Measurements from ENCODE around the gene HCRT.

Gene HCRT

GRCh38 chr17:42182927-42183734 is 2.1 kb downstream of the HCRT start (continued):
- TF ChIP-seq KLF17 (tag by site-specific recombination; IDR thresholded peaks at IDR 0.05), result peak; percentile 97
- TF ChIP-seq SP7 (tag by site-specific recombination; IDR thresholded peaks at IDR 0.05), result peak; percentile 73; the same call in 1 of the 2 replicates
- TF ChIP-seq ZNF274 (IDR thresholded peaks at IDR 0.05; ENCODE audit: low read length), result no peak
- no peak for TF ChIP-seq ZNF274 (tag by site-specific recombination; IDR thresholded peaks at IDR 0.05; ENCODE audit: borderline replicate concordance)
- peak; percentile 67 for TF ChIP-seq ZBTB10 (tag by site-specific recombination; IDR thresholded peaks at IDR 0.05)
- TF ChIP-seq, protein P1, sequence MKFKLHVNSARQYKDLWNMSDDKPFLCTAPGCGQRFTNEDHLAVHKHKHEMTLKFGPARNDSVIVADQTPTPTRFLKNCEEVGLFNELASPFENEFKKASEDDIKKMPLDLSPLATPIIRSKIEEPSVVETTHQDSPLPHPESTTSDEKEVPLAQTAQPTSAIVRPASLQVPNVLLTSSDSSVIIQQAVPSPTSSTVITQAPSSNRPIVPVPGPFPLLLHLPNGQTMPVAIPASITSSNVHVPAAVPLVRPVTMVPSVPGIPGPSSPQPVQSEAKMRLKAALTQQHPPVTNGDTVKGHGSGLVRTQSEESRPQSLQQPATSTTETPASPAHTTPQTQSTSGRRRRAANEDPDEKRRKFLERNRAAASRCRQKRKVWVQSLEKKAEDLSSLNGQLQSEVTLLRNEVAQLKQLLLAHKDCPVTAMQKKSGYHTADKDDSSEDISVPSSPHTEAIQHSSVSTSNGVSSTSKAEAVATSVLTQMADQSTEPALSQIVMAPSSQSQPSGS (tag by site-specific recombination; IDR thresholded peaks at IDR 0.05; ENCODE audit: low read depth), result peak; percentile 62; the same call in 1 of the 2 replicates
- peak; percentile 85 for TF ChIP-seq ZNF629 (tag by site-specific recombination; IDR thresholded peaks at IDR 0.05)
- peak; percentile 58; the same call in 1 of the 2 replicates for TF ChIP-seq ZNF660 (tag by site-specific recombination; IDR thresholded peaks at IDR 0.05)
- peak; percentile 61; the same call in 1 of the 2 replicates for TF ChIP-seq ZNF76 (tag by site-specific recombination; IDR thresholded peaks at IDR 0.05; ENCODE audit: borderline replicate concordance, low read depth)
- TF ChIP-seq ZNF426 (tag by site-specific recombination; IDR thresholded peaks at IDR 0.05), result no peak
- TF ChIP-seq ZNF24 (tag by site-specific recombination; IDR thresholded peaks at IDR 0.05), result peak; percentile 77
- TF ChIP-seq PRDM1 (tag by site-specific recombination; IDR thresholded peaks at IDR 0.05), result peak; percentile 7; the same call in 1 of the 2 replicates
- peak; percentile 74 for TF ChIP-seq EGR2 (tag by site-specific recombination; IDR thresholded peaks at IDR 0.05; ENCODE audit: low read depth)
- no peak for TF ChIP-seq ZNF529 (tag by site-specific recombination; IDR thresholded peaks at IDR 0.05; ENCODE audit: insufficient replicate concordance)
- TF ChIP-seq HOXD13 (CRISPR knock-in tag; IDR thresholded peaks at IDR 0.05; ENCODE audit: borderline replicate concordance), result no peak
- TF ChIP-seq KLF9 (tag by site-specific recombination; IDR thresholded peaks at IDR 0.05; ENCODE audit: low read depth), result peak; percentile 32; the same call in 1 of the 2 replicates
- TF ChIP-seq, protein P2, sequence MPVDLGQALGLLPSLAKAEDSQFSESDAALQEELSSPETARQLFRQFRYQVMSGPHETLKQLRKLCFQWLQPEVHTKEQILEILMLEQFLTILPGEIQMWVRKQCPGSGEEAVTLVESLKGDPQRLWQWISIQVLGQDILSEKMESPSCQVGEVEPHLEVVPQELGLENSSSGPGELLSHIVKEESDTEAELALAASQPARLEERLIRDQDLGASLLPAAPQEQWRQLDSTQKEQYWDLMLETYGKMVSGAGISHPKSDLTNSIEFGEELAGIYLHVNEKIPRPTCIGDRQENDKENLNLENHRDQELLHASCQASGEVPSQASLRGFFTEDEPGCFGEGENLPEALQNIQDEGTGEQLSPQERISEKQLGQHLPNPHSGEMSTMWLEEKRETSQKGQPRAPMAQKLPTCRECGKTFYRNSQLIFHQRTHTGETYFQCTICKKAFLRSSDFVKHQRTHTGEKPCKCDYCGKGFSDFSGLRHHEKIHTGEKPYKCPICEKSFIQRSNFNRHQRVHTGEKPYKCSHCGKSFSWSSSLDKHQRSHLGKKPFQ (tag by site-specific recombination; IDR thresholded peaks at IDR 0.05), result no peak
- TF ChIP-seq, protein P3, sequence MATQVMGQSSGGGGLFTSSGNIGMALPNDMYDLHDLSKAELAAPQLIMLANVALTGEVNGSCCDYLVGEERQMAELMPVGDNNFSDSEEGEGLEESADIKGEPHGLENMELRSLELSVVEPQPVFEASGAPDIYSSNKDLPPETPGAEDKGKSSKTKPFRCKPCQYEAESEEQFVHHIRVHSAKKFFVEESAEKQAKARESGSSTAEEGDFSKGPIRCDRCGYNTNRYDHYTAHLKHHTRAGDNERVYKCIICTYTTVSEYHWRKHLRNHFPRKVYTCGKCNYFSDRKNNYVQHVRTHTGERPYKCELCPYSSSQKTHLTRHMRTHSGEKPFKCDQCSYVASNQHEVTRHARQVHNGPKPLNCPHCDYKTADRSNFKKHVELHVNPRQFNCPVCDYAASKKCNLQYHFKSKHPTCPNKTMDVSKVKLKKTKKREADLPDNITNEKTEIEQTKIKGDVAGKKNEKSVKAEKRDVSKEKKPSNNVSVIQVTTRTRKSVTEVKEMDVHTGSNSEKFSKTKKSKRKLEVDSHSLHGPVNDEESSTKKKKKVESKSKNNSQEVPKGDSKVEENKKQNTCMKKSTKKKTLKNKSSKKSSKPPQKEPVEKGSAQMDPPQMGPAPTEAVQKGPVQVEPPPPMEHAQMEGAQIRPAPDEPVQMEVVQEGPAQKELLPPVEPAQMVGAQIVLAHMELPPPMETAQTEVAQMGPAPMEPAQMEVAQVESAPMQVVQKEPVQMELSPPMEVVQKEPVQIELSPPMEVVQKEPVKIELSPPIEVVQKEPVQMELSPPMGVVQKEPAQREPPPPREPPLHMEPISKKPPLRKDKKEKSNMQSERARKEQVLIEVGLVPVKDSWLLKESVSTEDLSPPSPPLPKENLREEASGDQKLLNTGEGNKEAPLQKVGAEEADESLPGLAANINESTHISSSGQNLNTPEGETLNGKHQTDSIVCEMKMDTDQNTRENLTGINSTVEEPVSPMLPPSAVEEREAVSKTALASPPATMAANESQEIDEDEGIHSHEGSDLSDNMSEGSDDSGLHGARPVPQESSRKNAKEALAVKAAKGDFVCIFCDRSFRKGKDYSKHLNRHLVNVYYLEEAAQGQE (tag by site-specific recombination; IDR thresholded peaks at IDR 0.05), result 0 out of 2 replicates have a peak, but pooled peaks have one; percentile 9
- TF ChIP-seq, protein P4, sequence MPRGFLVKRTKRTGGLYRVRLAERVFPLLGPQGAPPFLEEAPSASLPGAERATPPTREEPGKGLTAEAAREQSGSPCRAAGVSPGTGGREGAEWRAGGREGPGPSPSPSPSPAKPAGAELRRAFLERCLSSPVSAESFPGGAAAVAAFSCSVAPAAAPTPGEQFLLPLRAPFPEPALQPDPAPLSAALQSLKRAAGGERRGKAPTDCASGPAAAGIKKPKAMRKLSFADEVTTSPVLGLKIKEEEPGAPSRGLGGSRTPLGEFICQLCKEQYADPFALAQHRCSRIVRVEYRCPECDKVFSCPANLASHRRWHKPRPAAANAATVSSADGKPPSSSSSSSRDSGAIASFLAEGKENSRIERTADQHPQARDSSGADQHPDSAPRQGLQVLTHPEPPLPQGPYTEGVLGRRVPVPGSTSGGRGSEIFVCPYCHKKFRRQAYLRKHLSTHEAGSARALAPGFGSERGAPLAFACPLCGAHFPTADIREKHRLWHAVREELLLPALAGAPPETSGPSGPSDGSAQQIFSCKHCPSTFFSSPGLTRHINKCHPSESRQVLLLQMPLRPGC (tag by site-specific recombination; IDR thresholded peaks at IDR 0.05), result peak; percentile 38; the same call in 1 of the 2 replicates
- no peak for TF ChIP-seq ZNF792 (tag by site-specific recombination; IDR thresholded peaks at IDR 0.05)
- 0 out of 2 replicates have a peak, but pooled peaks have one; percentile 25 for TF ChIP-seq ZBTB48 (tag by site-specific recombination; IDR thresholded peaks at IDR 0.05)
- no peak for TF ChIP-seq ZNF16 (tag by site-specific recombination; IDR thresholded peaks at IDR 0.05; ENCODE audit: low read depth)
- TF ChIP-seq, protein P5, sequence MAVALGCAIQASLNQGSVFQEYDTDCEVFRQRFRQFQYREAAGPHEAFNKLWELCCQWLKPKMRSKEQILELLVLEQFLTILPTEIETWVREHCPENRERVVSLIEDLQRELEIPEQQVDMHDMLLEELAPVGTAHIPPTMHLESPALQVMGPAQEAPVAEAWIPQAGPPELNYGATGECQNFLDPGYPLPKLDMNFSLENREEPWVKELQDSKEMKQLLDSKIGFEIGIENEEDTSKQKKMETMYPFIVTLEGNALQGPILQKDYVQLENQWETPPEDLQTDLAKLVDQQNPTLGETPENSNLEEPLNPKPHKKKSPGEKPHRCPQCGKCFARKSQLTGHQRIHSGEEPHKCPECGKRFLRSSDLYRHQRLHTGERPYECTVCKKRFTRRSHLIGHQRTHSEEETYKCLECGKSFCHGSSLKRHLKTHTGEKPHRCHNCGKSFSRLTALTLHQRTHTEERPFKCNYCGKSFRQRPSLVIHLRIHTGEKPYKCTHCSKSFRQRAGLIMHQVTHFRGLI (tag by site-specific recombination; IDR thresholded peaks at IDR 0.05), result no peak; the same call in 1 of the 2 replicates
- TF ChIP-seq SP3 (tag by site-specific recombination; IDR thresholded peaks at IDR 0.05), result peak; percentile 22; the same call in 1 of the 2 replicates

All from HEK293 (cell line).